HepG2 (cell line): ENCODE results near the gene S100A10. TPM values are rescaled to one million over a fixed set of nuclear protein-coding genes. Genes with fewer than 3 reads are reported as not detected.

ENCODE experiments used
- ARID2 ChIP-seq: sonication (generic); formaldehyde crosslinking; IDR thresholded peaks from 2 replicates; pipeline ENCODE4 v1.8.1; 2022; ENCODE audit warnings: mild to moderate bottlenecking, missing genetic modification reagents, borderline replicate concordance
- DNMT1 ChIP-seq: sonication (generic); formaldehyde crosslinking; IDR thresholded peaks from 2 replicates; pipeline ENCODE4 v1.5.1; 2020; ENCODE audit warnings: mild to moderate bottlenecking, missing genetic modification reagents
- FIP1L1 ChIP-seq: fragments of 200-400 bp; formaldehyde crosslinking; IDR thresholded peaks from 2 replicates; pipeline ENCODE4 v1.6.1; 2018; ENCODE audit warnings: low read depth, mild to moderate bottlenecking, low read length, moderate library complexity, borderline replicate concordance; ENCODE audit not compliant: insufficient read depth
- GATAD1 ChIP-seq: IDR thresholded peaks from 2 replicates; pipeline ENCODE4 v1.6.1; 2016; ENCODE audit warnings: missing genetic modification reagents, missing compliant biosample characterization
- KLF12 ChIP-seq: sonication (generic); formaldehyde crosslinking; IDR thresholded peaks from 2 replicates; pipeline ENCODE4 v1.4.0; 2020; ENCODE audit warnings: missing genetic modification reagents, borderline replicate concordance
- MED1 ChIP-seq: sonication (generic); formaldehyde crosslinking; IDR thresholded peaks from 2 replicates; pipeline ENCODE4 v1.4.0; 2020; ENCODE audit warnings: missing genetic modification reagents
- SETDB1 ChIP-seq: sonication (generic); formaldehyde crosslinking; IDR thresholded peaks from 2 replicates; pipeline ENCODE4 v1.5.1; 2020; ENCODE audit warnings: missing genetic modification reagents, mild to moderate bottlenecking, borderline replicate concordance
- SOX13 ChIP-seq, 3 experiments: fragments of 450-650 bp in 1 of 3; sonication (generic) in 1 of 3; formaldehyde crosslinking in 1 of 3; IDR thresholded peaks in 2 of 3; conservative IDR thresholded peaks in 1 of 3; 2 replicates each; pipeline versions ENCODE4 v1.5.0 to v1.6.1; 2016 to 2020; ENCODE audit warnings: antibody characterized with exemption in 1 of 3, mild to moderate bottlenecking in 1 of 3, missing compliant biosample characterization in 1 of 3, missing genetic modification reagents in 1 of 3, moderate library complexity in 1 of 3
- SP140L ChIP-seq: sonication (generic); formaldehyde crosslinking; IDR thresholded peaks from 2 replicates; pipeline ENCODE4 v1.4.0; 2020; ENCODE audit warnings: missing genetic modification reagents, borderline replicate concordance
- XRCC5 ChIP-seq: fragments of 200-400 bp; formaldehyde crosslinking; optimal IDR thresholded peaks from 2 replicates; pipeline ENCODE3; 2017; ENCODE audit warnings: mild to moderate bottlenecking, low read length
- ZNF12 ChIP-seq: sonication (generic); formaldehyde crosslinking; IDR thresholded peaks from 2 replicates; pipeline ENCODE4 v1.5.0; 2020; ENCODE audit warnings: missing genetic modification reagents
- ZNF3 ChIP-seq: IDR thresholded peaks from 2 replicates; pipeline ENCODE4 v1.7.0; 2017; ENCODE audit warnings: inconsistent platforms
- ZNF670 ChIP-seq: sonication (generic); formaldehyde crosslinking; IDR thresholded peaks from 2 replicates; pipeline ENCODE4 v1.8.0; 2022; ENCODE audit warnings: mild to moderate bottlenecking, missing genetic modification reagents, borderline replicate concordance
- ZNF777 ChIP-seq: sonication (generic); formaldehyde crosslinking; IDR thresholded peaks from 2 replicates; pipeline ENCODE4 v1.4.0; 2020; ENCODE audit warnings: missing genetic modification reagents
- ZNF850 ChIP-seq: sonication (generic); formaldehyde crosslinking; conservative IDR thresholded peaks from 2 replicates; pipeline ENCODE4 v1.9.0; 2021; ENCODE audit warnings: mild to moderate bottlenecking, missing genetic modification reagents
- polyA plus RNA-seq, 8 experiments: library from polyadenylated mRNA; depleted of rRNA in 3 of 8; stranded (reverse) in 7 of 8; unstranded in 1 of 8; fragments of >200 nt; fragmentation: Illumina TruSeq in 4 of 8; extraction: Trizol in 4 of 8; gene quantifications; 2 replicates each; pipeline versions ENCODE4 v1.2.1 to v1.2.3, GENCODE V29; 2011 to 2016; ENCODE audit warnings: low read depth in 4 of 8, missing spikeins in 1 of 8, mixed read lengths in 1 of 8; ENCODE audit not compliant: insufficient read depth in 1 of 8
- total RNA-seq, 5 experiments: library from RNA; depleted of rRNA; stranded (reverse); fragments of >200 nt; fragmentation: Illumina TruSeq; extraction: Trizol; gene quantifications; 2 replicates each; pipeline ENCODE4 v1.2.3, GENCODE V29; 2016; ENCODE audit warnings: low read depth in 1 of 5
- TF ChIP-seq, protein P1 (sequence below): sonication (generic); formaldehyde crosslinking; IDR thresholded peaks from 2 replicates; pipeline ENCODE4 v1.4.0; 2020; ENCODE audit warnings: missing genetic modification reagents, borderline replicate concordance
- TF ChIP-seq, protein P2 (sequence below): sonication (generic); formaldehyde crosslinking; IDR thresholded peaks from 2 replicates; pipeline ENCODE4 v1.4.0; 2020; ENCODE audit warnings: missing genetic modification reagents
- TF ChIP-seq, protein P3 (sequence below): sonication (generic); formaldehyde crosslinking; IDR thresholded peaks from 2 replicates; pipeline ENCODE4 v1.4.0; 2020; ENCODE audit warnings: missing genetic modification reagents
- TF ChIP-seq, protein P4 (sequence below): sonication (generic); formaldehyde crosslinking; IDR thresholded peaks from 2 replicates; pipeline ENCODE4 v1.8.0; 2022; ENCODE audit warnings: mild to moderate bottlenecking, missing genetic modification reagents, moderate library complexity
- TF ChIP-seq, protein P5 (sequence below): sonication (generic); formaldehyde crosslinking; IDR thresholded peaks from 2 replicates; pipeline ENCODE4 v1.5.0; 2020; ENCODE audit warnings: missing genetic modification reagents

The S100A10 gene
- total and polyA plus RNA-seq, 2 of the 13 experiments (the other 11 are each of a cell fraction or from before 2014, with no cell fraction given), result 16.8 to 28.7 TPM

DNA sequence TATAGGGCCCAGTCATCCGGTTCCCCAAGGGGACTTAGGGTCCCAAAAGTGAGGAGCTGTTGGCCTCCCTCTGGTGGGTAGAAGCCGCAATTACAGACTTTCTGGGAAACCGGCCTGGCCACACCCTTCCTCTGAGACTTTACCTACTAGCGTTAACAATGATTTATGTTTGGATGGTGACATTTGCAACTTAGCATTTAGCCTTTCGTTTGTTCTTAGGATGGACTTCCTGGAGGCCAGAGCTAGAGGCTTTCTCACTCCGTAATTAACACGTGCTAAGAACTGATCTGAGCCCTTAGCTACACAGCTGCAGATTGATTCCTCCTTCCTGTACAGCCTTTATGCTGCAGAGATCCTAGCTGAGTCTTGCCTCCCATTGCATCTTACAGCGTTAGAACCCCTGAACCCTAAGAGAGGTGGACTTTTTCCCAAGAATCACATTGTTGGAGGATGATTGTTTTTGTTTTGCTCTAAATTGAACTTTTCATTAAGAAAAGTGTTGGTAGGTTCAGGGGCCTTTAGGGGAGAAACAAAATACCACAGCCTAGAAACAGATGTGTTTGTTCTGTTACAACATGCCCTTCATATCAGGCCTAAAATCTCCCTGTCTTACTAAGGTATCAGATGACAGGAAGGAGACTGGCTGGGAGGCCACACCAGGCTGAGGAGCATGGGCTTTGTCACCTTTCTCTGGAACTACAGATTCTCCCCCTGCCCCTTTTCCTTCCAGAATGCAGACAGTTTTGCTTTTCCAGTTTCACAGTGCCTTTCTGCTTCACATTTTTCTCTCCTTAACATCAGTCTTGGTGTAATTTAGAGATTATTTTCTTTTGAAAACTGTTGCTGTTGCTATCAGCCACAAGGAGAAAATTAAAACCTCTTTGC is 41.2 kb upstream of the S100A10 start (continued):
- TF ChIP-seq, protein P1, sequence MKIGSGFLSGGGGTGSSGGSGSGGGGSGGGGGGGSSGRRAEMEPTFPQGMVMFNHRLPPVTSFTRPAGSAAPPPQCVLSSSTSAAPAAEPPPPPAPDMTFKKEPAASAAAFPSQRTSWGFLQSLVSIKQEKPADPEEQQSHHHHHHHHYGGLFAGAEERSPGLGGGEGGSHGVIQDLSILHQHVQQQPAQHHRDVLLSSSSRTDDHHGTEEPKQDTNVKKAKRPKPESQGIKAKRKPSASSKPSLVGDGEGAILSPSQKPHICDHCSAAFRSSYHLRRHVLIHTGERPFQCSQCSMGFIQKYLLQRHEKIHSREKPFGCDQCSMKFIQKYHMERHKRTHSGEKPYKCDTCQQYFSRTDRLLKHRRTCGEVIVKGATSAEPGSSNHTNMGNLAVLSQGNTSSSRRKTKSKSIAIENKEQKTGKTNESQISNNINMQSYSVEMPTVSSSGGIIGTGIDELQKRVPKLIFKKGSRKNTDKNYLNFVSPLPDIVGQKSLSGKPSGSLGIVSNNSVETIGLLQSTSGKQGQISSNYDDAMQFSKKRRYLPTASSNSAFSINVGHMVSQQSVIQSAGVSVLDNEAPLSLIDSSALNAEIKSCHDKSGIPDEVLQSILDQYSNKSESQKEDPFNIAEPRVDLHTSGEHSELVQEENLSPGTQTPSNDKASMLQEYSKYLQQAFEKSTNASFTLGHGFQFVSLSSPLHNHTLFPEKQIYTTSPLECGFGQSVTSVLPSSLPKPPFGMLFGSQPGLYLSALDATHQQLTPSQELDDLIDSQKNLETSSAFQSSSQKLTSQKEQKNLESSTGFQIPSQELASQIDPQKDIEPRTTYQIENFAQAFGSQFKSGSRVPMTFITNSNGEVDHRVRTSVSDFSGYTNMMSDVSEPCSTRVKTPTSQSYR (CRISPR knock-in tag), result no peak
- TF ChIP-seq ZNF12 (CRISPR knock-in tag) (0 out of 2 replicates have a peak, but pooled peaks have one; percentile 13), ZNF3 (CRISPR knock-in tag) (no peak), FIP1L1 (no peak), DNMT1 (CRISPR knock-in tag) (no peak), ZNF850 (CRISPR knock-in tag) (no peak), SP140L (no peak), SETDB1 (CRISPR knock-in tag) (no peak), SOX13 (IDR thresholded peaks at IDR 0.05) (no peak), SOX13 (CRISPR knock-in tag; conservative IDR thresholded peaks at IDR 0.05 in 1 of 2, IDR thresholded peaks at IDR 0.05 in 1 of 2) (peak in 1 of 2 experiments; percentile 50; a peak in 2 of 4 replicates), MED1 (CRISPR knock-in tag) (no peak), ZNF777 (CRISPR knock-in tag) (no peak), ARID2 (CRISPR knock-in tag) (no peak), ZNF670 (no peak), GATAD1 (no peak), XRCC5 (peak; percentile 46), KLF12 (CRISPR knock-in tag) (0 out of 2 replicates have a peak, but pooled peaks have one; percentile 41)
- TF ChIP-seq, protein P2, sequence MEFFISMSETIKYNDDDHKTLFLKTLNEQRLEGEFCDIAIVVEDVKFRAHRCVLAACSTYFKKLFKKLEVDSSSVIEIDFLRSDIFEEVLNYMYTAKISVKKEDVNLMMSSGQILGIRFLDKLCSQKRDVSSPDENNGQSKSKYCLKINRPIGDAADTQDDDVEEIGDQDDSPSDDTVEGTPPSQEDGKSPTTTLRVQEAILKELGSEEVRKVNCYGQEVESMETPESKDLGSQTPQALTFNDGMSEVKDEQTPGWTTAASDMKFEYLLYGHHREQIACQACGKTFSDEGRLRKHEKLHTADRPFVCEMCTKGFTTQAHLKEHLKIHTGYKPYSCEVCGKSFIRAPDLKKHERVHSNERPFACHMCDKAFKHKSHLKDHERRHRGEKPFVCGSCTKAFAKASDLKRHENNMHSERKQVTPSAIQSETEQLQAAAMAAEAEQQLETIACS (CRISPR knock-in tag), result no peak
- TF ChIP-seq, protein P3, sequence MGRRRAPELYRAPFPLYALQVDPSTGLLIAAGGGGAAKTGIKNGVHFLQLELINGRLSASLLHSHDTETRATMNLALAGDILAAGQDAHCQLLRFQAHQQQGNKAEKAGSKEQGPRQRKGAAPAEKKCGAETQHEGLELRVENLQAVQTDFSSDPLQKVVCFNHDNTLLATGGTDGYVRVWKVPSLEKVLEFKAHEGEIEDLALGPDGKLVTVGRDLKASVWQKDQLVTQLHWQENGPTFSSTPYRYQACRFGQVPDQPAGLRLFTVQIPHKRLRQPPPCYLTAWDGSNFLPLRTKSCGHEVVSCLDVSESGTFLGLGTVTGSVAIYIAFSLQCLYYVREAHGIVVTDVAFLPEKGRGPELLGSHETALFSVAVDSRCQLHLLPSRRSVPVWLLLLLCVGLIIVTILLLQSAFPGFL (CRISPR knock-in tag), result no peak
- TF ChIP-seq, protein P4, sequence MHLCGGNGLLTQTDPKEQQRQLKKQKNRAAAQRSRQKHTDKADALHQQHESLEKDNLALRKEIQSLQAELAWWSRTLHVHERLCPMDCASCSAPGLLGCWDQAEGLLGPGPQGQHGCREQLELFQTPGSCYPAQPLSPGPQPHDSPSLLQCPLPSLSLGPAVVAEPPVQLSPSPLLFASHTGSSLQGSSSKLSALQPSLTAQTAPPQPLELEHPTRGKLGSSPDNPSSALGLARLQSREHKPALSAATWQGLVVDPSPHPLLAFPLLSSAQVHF (CRISPR knock-in tag), result no peak
- TF ChIP-seq, protein P5, sequence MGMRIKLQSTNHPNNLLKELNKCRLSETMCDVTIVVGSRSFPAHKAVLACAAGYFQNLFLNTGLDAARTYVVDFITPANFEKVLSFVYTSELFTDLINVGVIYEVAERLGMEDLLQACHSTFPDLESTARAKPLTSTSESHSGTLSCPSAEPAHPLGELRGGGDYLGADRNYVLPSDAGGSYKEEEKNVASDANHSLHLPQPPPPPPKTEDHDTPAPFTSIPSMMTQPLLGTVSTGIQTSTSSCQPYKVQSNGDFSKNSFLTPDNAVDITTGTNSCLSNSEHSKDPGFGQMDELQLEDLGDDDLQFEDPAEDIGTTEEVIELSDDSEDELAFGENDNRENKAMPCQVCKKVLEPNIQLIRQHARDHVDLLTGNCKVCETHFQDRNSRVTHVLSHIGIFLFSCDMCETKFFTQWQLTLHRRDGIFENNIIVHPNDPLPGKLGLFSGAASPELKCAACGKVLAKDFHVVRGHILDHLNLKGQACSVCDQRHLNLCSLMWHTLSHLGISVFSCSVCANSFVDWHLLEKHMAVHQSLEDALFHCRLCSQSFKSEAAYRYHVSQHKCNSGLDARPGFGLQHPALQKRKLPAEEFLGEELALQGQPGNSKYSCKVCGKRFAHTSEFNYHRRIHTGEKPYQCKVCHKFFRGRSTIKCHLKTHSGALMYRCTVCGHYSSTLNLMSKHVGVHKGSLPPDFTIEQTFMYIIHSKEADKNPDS (CRISPR knock-in tag), result no peak
